ENCODE data around the gene BOK.

DNA sequence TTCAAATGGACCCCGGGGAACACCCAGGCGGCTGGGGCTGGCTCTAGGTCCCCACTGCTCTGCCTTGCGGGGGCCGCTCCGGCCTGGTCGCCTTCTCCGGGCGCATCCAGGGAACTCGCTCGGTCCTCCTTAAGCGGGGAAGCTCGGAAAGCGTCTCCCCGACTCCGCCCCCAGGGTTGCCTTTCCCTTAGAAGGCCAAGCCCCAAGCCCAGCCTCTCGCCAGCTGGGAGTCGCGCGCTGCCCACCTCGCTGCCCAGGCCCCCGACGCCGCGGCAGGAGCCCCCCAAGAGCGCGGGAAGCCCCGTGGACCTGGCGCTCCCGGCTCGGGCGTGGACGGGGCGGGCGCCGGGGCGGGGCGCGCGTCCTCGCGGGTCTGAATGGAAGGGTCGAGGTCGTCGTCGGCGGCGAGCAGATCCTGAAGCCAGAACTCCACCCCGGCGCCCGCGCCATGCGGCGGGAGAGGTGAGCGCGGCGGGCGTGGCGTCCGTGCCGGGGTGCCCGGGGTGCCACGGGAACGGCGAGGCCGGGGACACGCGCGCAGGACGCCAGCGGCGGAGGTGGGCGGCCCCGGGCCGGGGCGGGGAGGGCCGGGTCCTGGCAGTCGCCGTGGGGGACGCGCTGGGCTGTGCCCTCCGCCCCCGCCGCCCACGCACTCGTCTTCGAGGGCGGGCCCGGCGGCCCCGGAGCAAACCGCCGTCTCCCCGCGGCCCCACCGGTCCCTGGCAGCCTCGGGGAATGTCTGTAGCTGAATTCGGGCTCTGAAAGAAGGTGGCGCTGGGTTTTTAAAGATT is at the start of gene BOK:
- TF ChIP-seq, protein P1, sequence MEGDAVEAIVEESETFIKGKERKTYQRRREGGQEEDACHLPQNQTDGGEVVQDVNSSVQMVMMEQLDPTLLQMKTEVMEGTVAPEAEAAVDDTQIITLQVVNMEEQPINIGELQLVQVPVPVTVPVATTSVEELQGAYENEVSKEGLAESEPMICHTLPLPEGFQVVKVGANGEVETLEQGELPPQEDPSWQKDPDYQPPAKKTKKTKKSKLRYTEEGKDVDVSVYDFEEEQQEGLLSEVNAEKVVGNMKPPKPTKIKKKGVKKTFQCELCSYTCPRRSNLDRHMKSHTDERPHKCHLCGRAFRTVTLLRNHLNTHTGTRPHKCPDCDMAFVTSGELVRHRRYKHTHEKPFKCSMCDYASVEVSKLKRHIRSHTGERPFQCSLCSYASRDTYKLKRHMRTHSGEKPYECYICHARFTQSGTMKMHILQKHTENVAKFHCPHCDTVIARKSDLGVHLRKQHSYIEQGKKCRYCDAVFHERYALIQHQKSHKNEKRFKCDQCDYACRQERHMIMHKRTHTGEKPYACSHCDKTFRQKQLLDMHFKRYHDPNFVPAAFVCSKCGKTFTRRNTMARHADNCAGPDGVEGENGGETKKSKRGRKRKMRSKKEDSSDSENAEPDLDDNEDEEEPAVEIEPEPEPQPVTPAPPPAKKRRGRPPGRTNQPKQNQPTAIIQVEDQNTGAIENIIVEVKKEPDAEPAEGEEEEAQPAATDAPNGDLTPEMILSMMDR (IDR thresholded peaks at IDR 0.05) = peak in 1 of 6 experiments; percentile 9
- TF ChIP-seq POLR2A (IDR thresholded peaks at IDR 0.05) (peak in 2 of 4 donors; percentile 28 to 37), POLR2AphosphoS5 (IDR thresholded peaks at IDR 0.05) (no peak), EP300 (IDR thresholded peaks at IDR 0.05) (no peak)
